Measurements from ENCODE around the gene ECSIT.
"Not testable (repeated sequence)": the region's sequence is repeated elsewhere in the genome, so short reads cannot be mapped to it uniquely, and the experiment has no call there.

The ECSIT gene

DNA sequence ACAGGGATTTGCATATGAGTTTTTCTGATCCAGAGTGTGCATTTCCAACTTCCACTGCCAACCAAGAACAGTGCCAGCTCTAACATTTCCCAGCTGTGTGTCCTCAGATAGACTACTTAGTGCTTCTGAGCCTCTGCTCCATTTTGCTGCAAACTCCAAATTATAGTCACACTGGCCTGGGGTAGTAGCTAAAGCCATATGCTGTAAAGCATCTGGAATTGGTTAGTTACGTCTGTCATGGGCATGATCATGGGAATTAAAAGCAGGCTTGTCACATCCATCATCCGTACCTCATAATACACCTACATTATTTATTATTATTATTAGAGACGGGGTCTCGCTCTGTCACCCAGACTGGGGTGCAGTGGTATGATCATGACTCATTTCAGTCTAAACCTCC, 55.2 kb downstream of the ECSIT start:
- DNase-seq = no peak

GRCh38 chr19:11468266-11468845, 60.6 kb downstream of the ECSIT start:
- not testable (repeated sequence) for DNase-seq

DNA sequence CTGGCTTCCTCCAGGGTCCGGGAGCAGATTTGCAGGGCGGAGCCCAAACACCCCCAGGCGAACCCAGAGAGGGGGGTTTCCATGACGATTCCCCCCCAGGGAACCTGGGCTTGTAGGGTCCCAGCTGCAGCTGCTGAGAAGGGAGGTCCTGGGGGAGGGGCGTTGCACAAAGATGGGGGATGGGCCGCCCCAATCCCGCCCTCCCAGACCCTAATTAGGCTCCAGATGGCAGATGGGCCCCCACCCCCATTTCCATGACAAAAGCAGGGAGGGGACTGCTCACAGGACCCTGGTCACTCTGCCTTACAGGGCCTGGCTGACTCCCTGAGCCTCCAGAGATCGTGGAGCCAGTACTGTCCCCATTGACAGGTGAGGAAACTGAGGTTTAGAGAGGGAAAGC, 63.3 kb downstream of the ECSIT start:
- no peak for DNase-seq

DNA sequence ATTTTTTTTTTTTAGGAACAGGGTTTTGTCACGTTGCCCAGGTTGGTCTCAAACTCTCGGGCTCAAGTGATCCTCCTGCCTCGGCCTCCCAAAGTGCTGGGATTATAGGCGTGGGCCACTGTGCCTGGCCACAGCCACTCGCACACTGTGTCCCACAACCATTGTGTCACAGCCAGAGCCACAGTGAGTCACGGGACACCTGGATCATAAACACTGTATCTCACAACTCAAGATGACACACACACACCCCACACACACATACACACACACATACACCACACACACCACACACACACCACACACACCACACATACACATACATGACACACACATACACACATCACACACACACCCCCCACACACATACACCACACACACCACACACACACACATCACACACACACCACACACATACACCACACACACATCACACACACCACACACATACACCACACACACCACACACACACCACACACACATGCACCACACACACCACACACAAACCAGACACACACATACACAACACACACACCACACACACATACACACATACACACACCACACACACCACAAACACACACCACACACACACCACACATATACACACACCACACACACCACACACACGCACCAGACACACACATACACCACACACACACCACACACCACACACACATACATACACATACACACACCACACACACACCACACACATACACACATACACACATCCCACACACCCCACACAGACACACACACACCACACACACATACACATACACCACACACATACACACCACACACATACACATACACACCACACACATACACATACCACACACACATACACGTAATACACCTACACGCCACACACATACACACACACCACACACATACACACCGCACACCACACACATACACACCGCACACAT, 64.3 kb downstream of the ECSIT start:
- no peak for DNase-seq

DNA sequence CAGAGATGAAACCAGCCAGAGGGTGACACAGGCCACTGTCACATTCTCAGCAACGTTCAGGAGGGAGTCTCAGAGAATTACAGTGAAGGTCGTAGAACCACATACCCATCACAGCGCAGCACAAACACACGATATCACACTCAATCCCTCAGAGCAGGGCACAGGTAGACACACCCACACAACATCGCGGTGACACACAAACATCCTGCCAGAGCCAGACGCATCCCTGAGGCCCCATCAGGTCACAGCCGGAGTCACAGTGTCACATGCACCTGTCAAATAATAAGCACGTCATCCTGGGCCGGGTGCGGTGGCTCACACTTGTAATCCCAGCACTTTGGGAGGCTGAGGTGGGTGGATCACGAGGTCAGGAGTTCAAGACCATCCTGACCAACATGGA, 65.5 kb downstream of the ECSIT start:
- DNase-seq = no peak

DNA sequence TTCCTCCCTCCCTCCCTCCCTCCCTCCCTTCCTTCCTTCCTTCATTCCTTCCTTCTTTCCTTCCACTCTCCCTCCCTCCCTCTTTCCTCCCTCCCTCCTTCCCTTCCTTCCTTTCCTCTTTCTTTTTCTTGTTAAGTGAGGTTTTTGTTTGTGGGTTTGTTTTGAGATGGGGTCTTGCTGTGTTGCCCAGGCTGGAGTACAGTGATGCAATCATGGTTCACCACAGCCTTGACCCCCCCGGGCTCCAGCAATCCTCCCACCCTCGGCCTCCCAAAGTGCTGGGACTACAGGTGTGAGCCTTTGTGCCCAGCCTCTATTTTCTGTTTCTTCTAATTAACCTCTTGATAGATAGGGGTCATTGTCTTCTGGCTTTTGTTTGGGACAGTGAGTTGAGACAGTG, 67.5 kb downstream of the ECSIT start:
- no peak for DNase-seq

DNA sequence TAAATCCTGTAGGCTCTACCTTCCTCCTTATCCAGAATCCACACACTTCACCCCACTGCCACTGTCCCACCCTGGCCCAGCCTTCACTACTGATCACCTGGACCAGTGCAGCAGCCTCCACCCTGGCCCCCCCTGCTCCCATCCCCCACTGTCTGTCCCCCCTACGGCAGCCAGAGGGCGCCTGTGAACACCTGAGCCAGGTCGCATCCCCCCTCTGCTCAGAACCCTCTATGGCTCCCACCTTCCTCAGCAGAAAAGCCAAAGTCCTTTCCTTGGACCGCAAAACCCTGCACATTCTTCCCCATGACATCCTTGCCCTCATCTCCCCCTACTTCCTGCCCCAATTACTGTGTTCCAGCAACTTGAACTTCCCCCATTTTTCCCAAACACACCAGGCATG, 68.7 kb downstream of the ECSIT start:
- DNase-seq = no peak

- DNase-seq = not testable (repeated sequence)
Observed at GRCh38 chr19:11458912-11459311, 70.0 kb downstream of the ECSIT start.

- no peak for DNase-seq
Observed at GRCh38 chr19:11458236-11458900, 70.6 kb downstream of the ECSIT start.

- no peak for DNase-seq
Observed at GRCh38 chr19:11457831-11458230, 71.1 kb downstream of the ECSIT start.

- no peak for DNase-seq
Observed at GRCh38 chr19:11457115-11457514, 71.8 kb downstream of the ECSIT start.

DNA sequence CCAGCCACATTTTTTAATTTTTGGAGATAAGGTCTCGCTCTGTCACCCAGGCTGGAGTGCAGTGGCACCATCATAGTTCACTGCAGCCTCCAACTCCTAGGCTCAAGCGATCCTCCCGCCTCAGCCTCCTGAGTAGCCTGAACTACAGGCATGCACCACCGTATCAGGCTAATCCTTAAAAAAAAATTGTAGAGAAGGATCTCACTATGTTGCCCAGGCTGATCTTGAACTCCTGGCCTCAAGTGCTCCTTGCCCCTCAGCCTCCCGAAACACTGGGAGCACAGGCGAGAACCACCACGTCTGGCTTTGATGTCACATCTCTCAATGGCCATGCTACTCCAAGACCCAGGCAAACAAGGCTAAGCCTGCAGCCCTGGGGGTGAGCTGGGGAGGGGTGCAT, 72.3 kb downstream of the ECSIT start:
- DNase-seq = no peak

Measured in EL (cell line).